ENCODE measurements around the gene AP5Z1.
"Not testable (repeated sequence)": the region's sequence is repeated elsewhere in the genome, so short reads cannot be mapped to it uniquely, and the experiment has no call there.

AP5Z1 gene

DNA sequence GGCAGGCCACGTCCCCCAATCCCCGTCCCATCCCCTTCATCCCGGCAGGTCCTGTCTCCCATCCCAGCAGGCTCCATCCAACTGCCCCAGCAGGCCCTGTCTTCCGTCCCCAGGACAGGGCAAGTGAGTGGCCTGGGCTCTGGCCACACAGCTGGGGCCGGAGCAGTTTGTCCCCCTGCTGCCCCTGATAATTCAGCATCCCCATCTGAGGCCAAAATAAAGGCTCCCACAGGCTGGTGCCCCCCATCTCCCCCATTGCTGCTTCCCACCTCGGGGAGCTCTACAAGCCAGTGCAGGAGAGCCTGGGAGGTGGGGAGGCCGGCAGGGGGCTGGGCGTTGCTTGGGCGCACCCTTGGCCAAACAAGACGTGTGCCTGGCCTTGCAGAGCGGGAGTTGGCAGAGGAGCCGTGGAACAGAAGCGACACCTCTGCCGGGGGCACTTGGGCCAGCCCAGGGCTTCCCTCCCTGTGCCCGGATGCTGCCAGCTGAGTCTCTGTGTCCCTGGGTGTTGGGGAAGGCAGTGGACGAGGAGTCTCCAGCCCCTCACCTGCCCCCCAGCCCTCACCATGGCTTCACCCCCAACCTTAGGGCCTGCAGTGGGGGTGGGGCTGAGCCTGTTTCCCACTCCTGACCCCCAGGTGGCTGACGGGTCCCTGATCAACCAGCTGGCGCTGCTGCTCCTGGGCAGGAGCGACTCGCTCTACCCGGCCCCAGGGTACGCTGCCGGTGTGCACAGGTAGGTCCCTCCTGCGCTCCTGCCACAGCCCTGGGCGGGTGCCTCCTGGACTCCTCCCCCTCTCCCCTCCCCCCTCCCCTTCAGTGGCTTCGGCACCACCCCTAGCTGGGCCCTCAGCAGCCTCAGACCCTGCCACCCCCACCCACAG is 14.0 kb downstream of the AP5Z1 start:
- DNase-seq = no peak

- no peak for DNase-seq
These were observed 14.6 kb downstream of the AP5Z1 start for GRCh38 chr7:4790078-4790465.

GRCh38 chr7:4790516-4790991 is 15.1 kb downstream of the AP5Z1 start:
- DNase-seq = no peak

DNA sequence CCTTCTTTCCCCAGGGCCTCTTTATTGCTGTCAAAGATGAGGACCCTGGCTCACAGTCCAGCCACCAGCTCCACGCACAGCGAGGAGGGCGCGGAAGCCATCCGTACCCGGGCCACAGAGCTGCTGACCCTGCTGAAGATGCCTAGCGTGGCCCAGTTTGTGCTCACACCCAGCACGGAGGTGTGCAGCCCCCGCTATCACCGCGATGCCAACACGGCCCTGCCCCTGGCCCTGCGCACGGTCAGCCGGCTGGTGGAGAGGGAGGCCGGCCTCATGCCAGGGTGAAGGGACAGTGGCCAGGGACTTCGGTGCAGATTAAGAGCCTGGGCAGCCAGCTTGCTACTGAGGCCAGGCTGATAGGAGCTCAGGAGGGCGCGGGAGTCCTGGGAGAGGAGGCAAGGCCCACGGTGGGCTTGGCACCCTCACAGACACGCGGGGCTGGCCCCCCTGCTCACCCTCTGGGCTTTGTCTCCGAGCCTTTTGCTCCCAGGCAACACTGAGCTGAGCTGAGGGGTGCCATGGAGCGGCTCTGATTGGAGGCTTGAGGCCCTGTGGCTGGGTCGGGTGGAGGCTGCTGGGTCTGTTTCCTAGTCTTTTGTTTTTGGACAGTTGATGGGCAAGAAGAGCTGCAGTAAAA is 15.8 kb downstream of the AP5Z1 start:
- no peak for DNase-seq

GRCh38 chr7:4791738-4792536 is 16.5 kb downstream of the AP5Z1 start:
- DNase-seq = no peak

- DNase-seq = no peak
These were observed 17.2 kb downstream of the AP5Z1 start for GRCh38 chr7:4792537-4793126.

- not testable (repeated sequence) for DNase-seq
These were observed 18.1 kb downstream of the AP5Z1 start for GRCh38 chr7:4793385-4793993.

- not testable (repeated sequence) for DNase-seq
These were observed 18.7 kb downstream of the AP5Z1 start for GRCh38 chr7:4794171-4794570.

DNA sequence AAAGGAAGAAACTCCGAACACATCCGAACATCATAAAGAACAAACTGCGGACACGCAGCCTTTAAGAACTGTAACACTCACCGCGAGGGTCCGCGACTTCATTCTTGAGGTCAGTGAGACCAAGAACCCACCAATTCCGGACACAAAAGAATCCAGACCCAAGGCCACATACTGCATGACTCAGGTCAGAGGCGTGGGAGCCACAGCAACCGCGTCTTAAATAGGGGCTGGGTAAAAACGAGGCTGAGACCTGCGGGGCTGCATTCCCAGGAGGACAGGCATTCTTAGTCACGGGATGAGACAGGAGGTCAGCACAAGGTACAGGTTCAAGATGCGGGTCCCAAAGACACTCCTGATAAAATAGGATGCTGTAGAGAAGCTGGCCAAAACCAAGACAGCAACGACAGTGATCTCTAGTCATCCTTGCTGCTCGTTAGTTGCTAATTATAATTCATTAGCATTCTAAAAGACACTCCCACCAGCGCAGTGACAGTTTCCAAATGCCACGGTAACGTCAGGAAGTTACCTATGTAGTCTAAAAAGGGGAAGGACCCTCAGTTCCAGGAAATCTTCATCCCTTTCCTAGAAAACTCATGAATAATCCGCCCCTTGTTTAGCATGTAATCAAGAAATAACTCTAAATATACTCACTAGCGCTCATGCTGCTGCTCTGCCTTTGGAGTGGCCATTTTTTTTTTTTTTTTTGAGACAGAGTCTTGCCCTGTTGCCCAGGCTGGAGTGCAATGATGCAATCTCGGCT is 19.3 kb downstream of the AP5Z1 start:
- no peak for DNase-seq

DNA sequence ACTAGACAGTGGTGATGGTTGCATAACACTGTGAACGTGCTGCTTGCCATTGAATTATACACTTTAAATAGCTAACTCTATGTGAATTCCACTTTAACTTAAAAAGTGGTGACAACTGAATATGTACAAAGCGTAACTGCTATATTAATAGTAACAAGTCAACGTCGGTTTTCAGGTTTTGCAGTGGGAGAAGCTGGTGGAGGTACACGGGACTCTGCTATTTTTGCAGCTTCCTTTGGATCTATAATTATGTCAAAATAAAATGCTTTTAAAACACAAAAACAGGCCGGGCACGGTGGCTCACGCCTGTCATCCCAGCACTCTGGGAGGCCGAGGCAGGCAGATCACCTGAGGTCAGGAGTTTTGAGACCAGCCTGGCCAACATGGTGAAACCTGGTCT is 21.0 kb downstream of the AP5Z1 start:
- DNase-seq = no peak

DNA sequence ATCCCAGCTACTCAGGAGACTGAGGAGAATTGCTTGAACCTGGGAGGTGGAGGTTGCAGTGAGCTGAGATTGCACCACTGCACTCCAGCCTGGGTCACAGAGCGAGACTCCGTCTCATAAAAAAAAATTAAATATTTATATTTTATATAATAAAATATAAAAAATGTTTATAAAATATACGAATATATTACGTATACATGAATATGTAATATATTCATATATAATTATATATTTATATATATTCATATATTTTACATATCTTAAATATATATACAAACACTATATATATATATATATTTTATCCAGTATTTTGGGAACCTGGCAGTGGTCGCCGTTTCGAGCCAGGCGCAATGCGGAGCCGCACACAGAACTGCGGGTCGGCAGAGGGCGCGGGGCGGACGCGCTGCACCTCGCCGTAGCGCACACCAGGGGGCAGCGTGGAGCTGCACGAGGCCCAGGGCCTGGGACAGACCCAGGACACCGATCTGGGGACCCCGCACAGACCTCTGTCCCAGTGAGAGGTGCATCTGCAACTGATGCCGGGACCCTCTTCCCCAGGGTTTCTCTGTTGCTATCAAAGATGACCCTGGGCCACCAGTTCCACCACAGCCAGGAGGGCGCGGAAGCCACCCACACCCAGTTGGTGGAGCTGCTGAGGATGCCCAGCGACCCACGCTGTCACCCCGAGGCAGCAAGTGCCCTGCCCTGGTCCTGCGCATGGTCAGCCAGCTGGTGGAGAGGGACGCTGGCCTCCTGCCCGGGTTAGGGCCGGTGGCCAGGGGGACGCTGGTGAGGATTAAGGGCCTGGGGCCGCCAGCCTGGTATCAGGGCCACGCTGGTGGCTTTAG is 22.7 kb downstream of the AP5Z1 start:
- DNase-seq = no peak

GRCh38 chr7:4798706-4799235 is 23.3 kb downstream of the AP5Z1 start:
- no peak for DNase-seq

- DNase-seq = no peak
These were observed 24.3 kb downstream of the AP5Z1 start for GRCh38 chr7:4799508-4800268.

DNA sequence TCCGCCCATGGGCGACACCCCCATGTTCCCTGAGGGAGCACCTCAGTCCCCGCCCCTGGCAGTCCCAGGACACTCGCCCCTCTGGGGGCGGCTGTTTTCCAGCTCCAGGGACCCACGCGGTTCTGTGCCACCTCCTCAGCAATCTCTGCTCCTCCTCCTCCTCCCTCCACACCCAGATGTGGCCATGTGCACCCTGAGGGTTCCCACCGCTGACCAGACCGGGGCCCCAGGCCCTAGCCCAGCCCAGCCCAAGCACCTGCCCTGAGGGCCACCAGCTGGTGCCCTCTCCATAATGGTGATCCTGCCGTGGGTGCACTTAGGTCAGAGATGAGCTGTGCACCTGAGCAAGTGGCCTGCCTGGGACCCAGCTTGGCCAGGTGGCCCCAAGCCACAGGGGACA is 25.1 kb downstream of the AP5Z1 start:
- DNase-seq = no peak

GRCh38 chr7:4800926-4801838 is 25.8 kb downstream of the AP5Z1 start:
- no peak for DNase-seq

GRCh38 chr7:4801839-4802231 is 26.4 kb downstream of the AP5Z1 start:
- no peak for DNase-seq

GRCh38 chr7:4802577-4802976 is 27.2 kb downstream of the AP5Z1 start:
- not testable (repeated sequence) for DNase-seq

DNA sequence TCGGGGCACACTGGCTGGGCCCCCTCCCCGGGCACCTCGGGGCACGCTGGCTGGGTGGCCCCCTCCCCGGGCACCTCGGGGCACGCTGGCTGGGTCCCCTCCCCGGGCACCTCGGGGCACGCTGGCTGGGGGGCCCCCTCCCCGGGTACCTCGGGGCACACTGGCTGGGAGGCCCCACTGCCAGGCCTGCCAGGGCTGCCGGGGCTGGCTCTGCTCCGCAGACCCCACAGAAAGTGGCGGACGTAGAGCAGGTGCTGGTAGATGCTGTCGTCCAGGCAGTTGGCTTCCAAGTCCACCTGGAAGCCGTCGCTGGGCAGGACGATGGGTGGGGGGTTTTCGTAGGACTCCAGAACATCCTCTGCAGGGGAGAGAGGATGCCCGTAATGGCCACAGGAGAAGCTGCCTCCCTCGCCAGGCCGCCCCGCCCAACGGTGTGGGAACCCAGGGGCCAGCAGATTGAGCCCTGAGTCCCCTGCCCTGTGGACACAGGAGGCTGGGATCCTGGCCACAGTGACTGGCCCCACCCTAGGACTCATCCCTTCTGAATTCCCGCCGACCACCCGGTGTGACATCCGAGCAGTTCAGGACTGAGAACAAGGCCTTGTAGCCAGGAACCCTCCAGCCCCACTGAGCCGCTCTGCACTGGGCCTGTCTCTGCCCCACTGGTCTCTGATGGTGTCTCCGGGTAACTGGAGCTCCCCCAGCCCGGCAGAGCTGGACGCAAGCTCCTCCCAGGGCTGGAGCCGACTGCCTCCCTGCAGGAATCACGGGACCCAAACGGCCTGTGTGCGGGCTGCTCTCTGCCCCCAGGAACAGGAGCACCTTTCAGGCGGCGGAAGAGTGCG is 28.2 kb downstream of the AP5Z1 start:
- DNase-seq = no peak

Data from NCI-H774 (cell line).